ENCODE data around the gene AIFM1. TPM values are rescaled to one million over a fixed set of nuclear protein-coding genes. Genes with fewer than 3 reads are reported as not detected.
A peak's percentile ranks its signal among the peaks of the same experiment; 100 is the strongest.

AIFM1 gene
- total and polyA plus RNA-seq, 10 donors, result 13.4 to 27.1 (median 22.5) TPM

- 67 to 81% (median 79%) methylated on average over 4 of the region's 4 CpGs for whole genome bisulfite sequencing, 5 donors
- Histone ChIP-seq H3K4me3 (peak overlapping the region in 3 of 8 donors; percentile 54 to 74 (median 56)), H3K9me3 (no peaks in the 10 kb centered on the region), H3K27ac (peak overlapping the region in 4 of 8 donors; percentile 88 to 93 (median 90)), H3K36me3 (no peaks in the 10 kb centered on the region), H3K4me1 (peaks cover 0 to 52% (median 23%) of the 10 kb centered on the region in 6 donors), H3K27me3 (replicated peaks in 1 of 7) (peaks cover 0 to 4% (median 0%) of the 10 kb centered on the region in 7 donors)
- DNase-seq, result no peak
- TF ChIP-seq POLR2AphosphoS5 (IDR thresholded peaks at IDR 0.05) (no peak), POLR2A (IDR thresholded peaks at IDR 0.05) (no peak), CTCF (IDR thresholded peaks at IDR 0.05 in 8 of 11, conservative IDR thresholded peaks at IDR 0.05 in 3 of 11) (no peak)
- intact Hi-C loops (cut with DNase I; ENCODE audit: low total_unique reads), result no loop called here
Measured at GRCh38 chrX:130167040-130167439, 1.4 kb upstream of the AIFM1 start.

GRCh38 chrX:130166503-130166777 is 799 bp upstream of the AIFM1 start:
- Histone ChIP-seq H3K4me3 (peak overlapping the region; percentile 14 to 74 (median 56)), H3K27me3 (replicated peaks in 1 of 7) (no peaks in the 10 kb centered on the region), H3K4me1 (peaks cover 0 to 49% (median 23%) of the 10 kb centered on the region in 6 donors), H3K27ac (peak overlapping the region; percentile 75 to 93 (median 90)), H3K36me3 (no peaks in the 10 kb centered on the region), H3K9me3 (no peaks in the 10 kb centered on the region)
- WGBS, 5 donors, result 0 to 49% (median 3%) methylated on average over 4 of the region's 4 CpGs
- intact Hi-C loops (cut with DNase I; ENCODE audit: low total_unique reads), result no loop called here
- no peak for DNase-seq
- TF ChIP-seq CTCF (IDR thresholded peaks at IDR 0.05 in 8 of 11, conservative IDR thresholded peaks at IDR 0.05 in 3 of 11), result no peak
- TF ChIP-seq POLR2A (IDR thresholded peaks at IDR 0.05), result no peak
- TF ChIP-seq POLR2AphosphoS5 (IDR thresholded peaks at IDR 0.05), result no peak

- intact Hi-C loops (cut with DNase I; ENCODE audit: low total_unique reads), result no loop called here
- WGBS, 5 donors, result 0 to 42% (median 14%) methylated on average over 31 to 32 of the region's 32 CpGs; no CpG with 5 or more reads in 1 of the 5 donors
- H3K27me3 ChIP-seq (replicated peaks in 1 of 7), result no peaks in the 10 kb centered on the region
- no peaks in the 10 kb centered on the region for H3K36me3 ChIP-seq
- no peaks in the 10 kb centered on the region for H3K9me3 ChIP-seq
- peaks cover 0 to 42% (median 21%) of the 10 kb centered on the region in 6 donors for H3K4me1 ChIP-seq
- no peak for TF ChIP-seq POLR2AphosphoS5 (IDR thresholded peaks at IDR 0.05)
- no peak for TF ChIP-seq CTCF (IDR thresholded peaks at IDR 0.05 in 8 of 11, conservative IDR thresholded peaks at IDR 0.05 in 3 of 11)
- peak overlapping the region; percentile 14 to 74 (median 56) for H3K4me3 ChIP-seq
- peak overlapping the region; percentile 75 to 93 (median 90) for H3K27ac ChIP-seq
- DNase-seq, result no peak
Measured at GRCh38 chrX:130165181-130165702, 399 bp downstream of the AIFM1 start.

- DNase-seq, result no peak
- Histone ChIP-seq H3K36me3 (no peaks in the 10 kb centered on the region), H3K27me3 (replicated peaks in 1 of 7) (no peaks in the 10 kb centered on the region), H3K4me1 (peaks cover 0 to 42% (median 21%) of the 10 kb centered on the region in 6 donors), H3K27ac (no peak overlapping the region), H3K9me3 (no peaks in the 10 kb centered on the region), H3K4me3 (no peak overlapping the region)
- WGBS, 5 donors, result 70 to 85% (median 72%) methylated on average over 2 of the region's 2 CpGs
- intact Hi-C loops (cut with DNase I; ENCODE audit: low total_unique reads), result loop anchor here (5.0 kb wide), 1 partner anchor 179 kb away; no protein-coding TSS in a partner anchor
- TF ChIP-seq CTCF (IDR thresholded peaks at IDR 0.05 in 8 of 11, conservative IDR thresholded peaks at IDR 0.05 in 3 of 11) (no peak), POLR2A (IDR thresholded peaks at IDR 0.05) (no peak), POLR2AphosphoS5 (IDR thresholded peaks at IDR 0.05) (no peak)
Measured at GRCh38 chrX:130163398-130163797, 2.2 kb downstream of the AIFM1 start.
